Gastroesophageal sphincter (tissue), 4 donors: Measurements from ENCODE around the gene CHST8. TPM values are rescaled to one million over a fixed set of nuclear protein-coding genes. Genes with fewer than 3 reads are reported as not detected.

Source experiments
- ATAC-seq: fragments of 150-250 bp; one replicate; pipeline ENCODE4 v1.9.1; 2016; ENCODE audit warnings: mild to moderate bottlenecking, moderate library complexity
- H3K27ac ChIP-seq, 4 donors: fragments of 200-600 bp; sonication (generic) in 3 of 4; 1 replicate in 3 of 4; 2 replicates in 1 of 4; pipeline ENCODE4 v1.5.1; 2016 to 2019
- H3K27me3 ChIP-seq: fragments of 200-600 bp; sonication (generic); one replicate; pipeline ENCODE4 v1.5.1; 2019
- H3K36me3 ChIP-seq, 2 donors: fragments of 200-600 bp; sonication (generic); one replicate each; pipeline ENCODE4 v1.5.1; 2019; ENCODE audit warnings: control low read depth in 1 of 2
- H3K4me1 ChIP-seq, 3 donors: fragments of 200-600 bp; sonication (generic); 1 replicate in 2 of 3; 2 replicates in 1 of 3; pipeline ENCODE4 v1.5.1; 2016 to 2019; ENCODE audit warnings: control low read depth in 2 of 3
- H3K4me3 ChIP-seq, 2 donors: fragments of 200-600 bp; sonication (generic); one replicate each; pipeline ENCODE4 v1.5.1; 2019; ENCODE audit warnings: mild to moderate bottlenecking in 1 of 2, moderate library complexity in 1 of 2
- H3K9me3 ChIP-seq, 3 donors: fragments of 200-600 bp; sonication (generic); one replicate each; pipeline ENCODE4 v1.5.1; 2017 to 2019; ENCODE audit warnings: control low read depth in 2 of 3
- CTCF ChIP-seq, 4 experiments: fragments of 200-600 bp in 2 of 4; fragments of 450-650 bp in 2 of 4; sonication (generic) in 1 of 4; IDR thresholded peaks; one replicate each; pipeline ENCODE4 v1.5.1; 2017 to 2019; ENCODE audit warnings: antibody characterized with exemption in 4 of 4, mild to moderate bottlenecking in 2 of 4, moderate library complexity in 2 of 4
- EP300 ChIP-seq: sonication (generic); formaldehyde crosslinking; IDR thresholded peaks from one replicate; pipeline ENCODE4 v1.6.1; 2017; ENCODE audit warnings: antibody characterized with exemption, mild to moderate bottlenecking
- POLR2A ChIP-seq, 2 donors: fragments of 450-650 bp; IDR thresholded peaks; one replicate each; pipeline ENCODE4 v1.6.1; 2017; ENCODE audit warnings: antibody characterized with exemption in 2 of 2, mild to moderate bottlenecking in 2 of 2, moderate library complexity in 1 of 2
- POLR2AphosphoS5 ChIP-seq: sonication (generic); formaldehyde crosslinking; IDR thresholded peaks from one replicate; pipeline ENCODE4 v1.6.1; 2017; ENCODE audit warnings: antibody characterized with exemption
- WGBS, 2 donors: methylation state at CpG; one replicate each; pipeline ENCODE4 v1.1.5; 2018; ENCODE audit warnings: low coverage in 1 of 2; 5-methylcytosine and 5-hydroxymethylcytosine counted together
- total RNA-seq, 4 donors: library from RNA; depleted of rRNA; stranded (reverse); fragments of >200 nt; gene quantifications; one replicate each; pipeline ENCODE4 v1.1.0, GENCODE V29; 2016

Gene CHST8
- total RNA-seq, 4 donors from 2014 or later: 0.16 to 0.66 (median 0.54) TPM; not detected in 1

- 25 to 83% methylated on average over 1 to 2 of the region's 3 CpGs for WGBS, 2 donors
- TF ChIP-seq POLR2A (IDR thresholded peaks at IDR 0.05) (no peak), CTCF (IDR thresholded peaks at IDR 0.05) (no peak), EP300 (no peak), POLR2AphosphoS5 (no peak)
- H3K27me3 ChIP-seq: peaks cover 76% of the 10 kb centered on the region
- no peaks in the 10 kb centered on the region for H3K4me1 ChIP-seq
- H3K9me3 ChIP-seq: no peaks in the 10 kb centered on the region
- H3K36me3 ChIP-seq: no peaks in the 10 kb centered on the region
- H3K4me3 ChIP-seq: no peak overlapping the region
- no peak overlapping the region for H3K27ac ChIP-seq
- no peak for ATAC-seq
These were observed 127.3 kb downstream of the CHST8 start for GRCh38 chr19:33749016-33749415.

GRCh38 chr19:33749619-33750175 lies 127.9 kb downstream of the CHST8 start:
- Histone ChIP-seq H3K4me3 (no peak overlapping the region), H3K4me1 (no peaks in the 10 kb centered on the region), H3K27ac (no peak overlapping the region), H3K36me3 (no peaks in the 10 kb centered on the region), H3K27me3 (peaks cover 74% of the 10 kb centered on the region), H3K9me3 (no peaks in the 10 kb centered on the region)
- no peak for ATAC-seq
- WGBS, 2 donors: no CpG with 5 or more reads among the region's 12 CpGs
- no peak for TF ChIP-seq CTCF (IDR thresholded peaks at IDR 0.05)
- TF ChIP-seq POLR2AphosphoS5: no peak
- TF ChIP-seq POLR2A (IDR thresholded peaks at IDR 0.05): no peak
- TF ChIP-seq EP300: no peak

GRCh38 chr19:33750587-33751435 lies 129.1 kb downstream of the CHST8 start:
- no peak overlapping the region for H3K4me3 ChIP-seq
- no peak for ATAC-seq
- no peaks in the 10 kb centered on the region for H3K4me1 ChIP-seq
- H3K27me3 ChIP-seq: peaks cover 63% of the 10 kb centered on the region
- WGBS, 2 donors: 71% methylated on average over 10 of the region's 18 CpGs; no CpG with 5 or more reads in 1 of the 2 donors
- TF ChIP-seq POLR2AphosphoS5 (no peak), CTCF (IDR thresholded peaks at IDR 0.05) (no peak), POLR2A (IDR thresholded peaks at IDR 0.05) (no peak)
- no peaks in the 10 kb centered on the region for H3K36me3 ChIP-seq
- no peak overlapping the region for H3K27ac ChIP-seq
- no peaks in the 10 kb centered on the region for H3K9me3 ChIP-seq

- H3K36me3 ChIP-seq: no peaks in the 10 kb centered on the region
- H3K9me3 ChIP-seq: no peaks in the 10 kb centered on the region
- ATAC-seq: no peak
- TF ChIP-seq CTCF (IDR thresholded peaks at IDR 0.05): no peak
- TF ChIP-seq POLR2A (IDR thresholded peaks at IDR 0.05): no peak
- no peak for TF ChIP-seq EP300
- TF ChIP-seq POLR2AphosphoS5: no peak
- H3K27me3 ChIP-seq: peaks cover 61% of the 10 kb centered on the region
- no peak overlapping the region for H3K27ac ChIP-seq
- no peaks in the 10 kb centered on the region for H3K4me1 ChIP-seq
- no CpG with 5 or more reads among the region's 5 CpGs for WGBS, 2 donors
- H3K4me3 ChIP-seq: no peak overlapping the region
These were observed 129.7 kb downstream of the CHST8 start for GRCh38 chr19:33751436-33751770.
